Stimulated activated CD4-positive, alpha-beta T cell treated with anti-CD3 and anti-CD28 coated beads, TNF-alpha, amount 100 ng/mL, for 4 hours (primary cell): ENCODE data around the gene SUDS3.
A peak's percentile ranks its signal among the peaks of the same experiment; 100 is the strongest.
"Not testable (repeated sequence)": the region's sequence is repeated elsewhere in the genome, so short reads cannot be mapped to it uniquely, and the experiment has no call there.

Experiments used
- DNase-seq, 3 experiments: peaks; one replicate each; pipeline ENCODE4 v3.0.0-alpha.2; 2020; ENCODE audit warnings: low read depth in 3 of 3

The SUDS3 gene, protein sequence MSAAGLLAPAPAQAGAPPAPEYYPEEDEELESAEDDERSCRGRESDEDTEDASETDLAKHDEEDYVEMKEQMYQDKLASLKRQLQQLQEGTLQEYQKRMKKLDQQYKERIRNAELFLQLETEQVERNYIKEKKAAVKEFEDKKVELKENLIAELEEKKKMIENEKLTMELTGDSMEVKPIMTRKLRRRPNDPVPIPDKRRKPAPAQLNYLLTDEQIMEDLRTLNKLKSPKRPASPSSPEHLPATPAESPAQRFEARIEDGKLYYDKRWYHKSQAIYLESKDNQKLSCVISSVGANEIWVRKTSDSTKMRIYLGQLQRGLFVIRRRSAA

DNA sequence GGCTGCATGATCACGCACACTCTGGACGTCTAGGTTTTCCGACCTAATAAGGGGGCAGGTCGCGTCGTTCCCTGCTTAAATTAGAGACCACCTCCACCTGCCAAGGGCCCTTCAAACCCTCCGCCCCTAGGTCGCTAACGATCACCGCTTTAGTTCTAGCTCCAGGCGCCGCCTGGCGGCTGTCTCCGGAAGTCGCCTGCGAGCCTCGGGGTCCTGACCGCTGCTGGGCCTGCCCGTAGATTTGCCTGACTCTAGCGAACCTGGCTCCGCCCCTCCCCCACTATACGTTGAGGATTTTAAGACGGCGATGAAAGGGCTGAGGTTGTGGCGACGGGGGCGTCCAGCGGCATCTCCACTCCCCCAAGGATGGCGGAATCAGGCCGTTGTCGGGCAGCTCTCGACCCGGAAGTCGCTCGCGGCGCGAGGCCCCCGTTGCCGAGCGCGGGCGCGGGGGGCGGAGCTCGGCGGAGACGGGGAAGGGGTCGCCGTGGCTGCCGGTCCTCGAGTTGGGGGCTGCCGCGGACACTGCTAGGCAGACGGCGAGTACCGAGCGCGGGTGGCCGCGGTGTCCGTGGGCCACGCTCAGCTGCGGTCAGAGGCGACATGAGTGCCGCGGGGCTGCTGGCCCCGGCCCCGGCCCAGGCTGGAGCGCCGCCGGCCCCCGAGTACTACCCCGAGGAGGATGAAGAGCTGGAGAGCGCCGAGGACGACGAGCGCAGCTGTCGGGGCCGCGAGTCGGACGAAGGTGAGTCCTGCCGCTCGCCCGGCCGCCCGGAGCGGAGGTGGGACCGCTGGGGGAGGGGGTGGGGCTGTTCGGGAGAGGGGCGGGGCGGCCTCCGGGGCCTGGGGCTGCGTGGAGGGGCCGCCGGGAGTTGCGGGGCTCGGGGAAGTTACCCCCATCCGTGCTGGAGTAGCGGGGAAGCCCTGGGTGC lies at the start of gene SUDS3:
Gene SUDS3, plus strand, starts transcription at position 467 of the 932 bp plus-strand sequence. Its CDS starts 137 bp downstream, at position 604.
- DNase-seq, result peak; percentile 90 to 95 (median 91)

DNA sequence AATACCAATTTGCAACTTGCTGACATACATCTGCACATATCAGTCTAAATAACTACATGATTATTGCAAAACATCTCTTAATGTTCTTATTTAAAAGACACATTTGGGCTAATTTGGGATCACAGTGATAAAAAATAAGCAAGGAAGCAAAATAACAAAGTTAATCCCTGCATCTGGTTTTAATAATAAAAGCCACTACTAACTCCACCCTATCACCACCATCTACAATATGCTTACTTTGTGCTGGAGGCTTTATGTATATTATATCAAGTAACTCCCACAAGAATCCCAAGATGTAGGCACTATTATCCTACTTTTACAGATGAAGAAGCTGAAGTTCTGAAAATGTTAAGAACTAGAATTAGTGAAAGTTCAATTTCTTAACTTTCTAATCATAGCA lies 49.4 kb upstream of the SUDS3 start:
- DNase-seq, result no peak

DNA sequence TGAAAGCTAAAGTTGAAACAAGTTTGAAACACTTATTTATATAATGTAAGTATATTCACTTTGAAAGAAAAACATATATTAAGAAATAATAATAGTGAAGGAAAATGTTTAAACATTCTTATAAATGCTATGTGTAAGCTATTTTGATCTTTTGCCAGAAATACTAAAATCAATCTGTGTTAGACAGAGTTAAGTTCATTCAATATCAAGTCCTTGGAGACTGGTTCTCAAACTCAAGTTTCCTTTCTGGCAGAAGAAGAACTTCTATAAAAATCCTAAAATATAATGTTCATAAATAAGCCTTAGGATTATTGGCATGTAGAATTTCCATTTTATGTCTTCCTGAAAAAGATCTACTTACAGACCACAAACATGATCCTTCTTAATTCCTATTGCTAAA lies 49.0 kb upstream of the SUDS3 start:
- no peak for DNase-seq

DNA sequence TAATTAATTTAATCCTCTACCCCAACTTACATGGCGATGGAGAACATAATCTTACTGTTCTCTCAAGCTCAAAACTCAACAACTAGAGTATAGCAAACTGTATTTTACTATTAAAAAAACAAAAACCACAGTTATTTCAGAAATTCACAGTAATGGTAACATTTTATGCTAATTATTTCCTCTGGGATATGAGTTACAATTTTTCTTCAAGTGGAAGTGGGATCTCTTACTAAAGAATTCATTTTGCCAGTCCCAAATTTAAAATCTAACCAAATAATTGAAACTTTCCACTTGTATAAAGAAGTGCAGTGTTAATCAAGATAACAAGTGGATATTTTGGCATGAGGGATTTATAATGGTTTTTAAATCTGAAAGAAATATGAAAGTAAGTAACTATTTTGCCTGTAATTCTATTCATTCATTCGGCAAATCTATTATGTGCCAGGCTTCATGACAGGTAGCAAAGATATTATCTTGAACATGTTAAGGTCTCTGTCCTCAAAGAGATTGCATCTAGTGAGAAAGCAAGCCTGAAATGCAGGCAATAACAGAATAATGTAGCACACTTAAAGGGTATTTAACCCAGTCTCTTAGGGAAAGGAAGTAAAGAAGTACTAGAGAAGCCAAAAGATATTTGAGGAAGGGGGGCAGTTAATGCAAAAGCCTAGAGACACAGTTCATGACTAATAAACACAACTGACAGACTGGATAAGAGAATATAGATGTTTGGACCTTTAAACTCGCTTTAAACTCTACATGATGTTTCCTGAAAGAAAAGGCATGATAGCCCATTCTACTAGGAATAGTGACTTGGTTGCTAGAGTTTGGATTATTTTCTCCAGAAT lies 47.6 kb upstream of the SUDS3 start:
- no peak for DNase-seq

DNA sequence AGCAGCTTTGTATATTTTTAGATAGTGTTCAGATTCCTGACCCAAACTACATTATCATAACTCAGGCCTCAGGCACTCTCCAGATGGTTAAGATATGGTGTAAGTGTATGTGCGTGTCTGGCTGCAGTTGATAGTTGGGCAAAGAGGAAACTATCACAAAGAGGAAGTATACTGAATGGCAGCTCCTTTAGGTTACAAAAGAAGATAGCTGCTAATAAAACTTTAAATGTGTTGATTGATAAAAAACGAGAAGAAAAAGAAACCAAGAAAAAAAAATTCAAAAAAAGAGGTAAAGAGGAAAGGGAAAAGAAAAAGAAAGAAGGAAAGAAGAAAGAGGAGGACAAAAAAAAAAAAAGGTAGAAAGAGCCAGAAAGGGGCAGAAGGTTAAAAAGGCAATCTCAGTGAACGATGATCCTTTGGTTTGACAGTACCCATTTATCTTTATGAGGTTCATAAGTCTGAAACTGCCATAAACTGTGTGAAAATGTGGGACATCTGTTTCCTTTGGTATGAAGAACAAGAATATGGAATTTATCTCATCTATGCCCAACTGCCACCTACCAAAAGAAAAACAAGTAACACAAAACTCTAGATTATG lies 45.8 kb upstream of the SUDS3 start:
- no peak for DNase-seq

DNA sequence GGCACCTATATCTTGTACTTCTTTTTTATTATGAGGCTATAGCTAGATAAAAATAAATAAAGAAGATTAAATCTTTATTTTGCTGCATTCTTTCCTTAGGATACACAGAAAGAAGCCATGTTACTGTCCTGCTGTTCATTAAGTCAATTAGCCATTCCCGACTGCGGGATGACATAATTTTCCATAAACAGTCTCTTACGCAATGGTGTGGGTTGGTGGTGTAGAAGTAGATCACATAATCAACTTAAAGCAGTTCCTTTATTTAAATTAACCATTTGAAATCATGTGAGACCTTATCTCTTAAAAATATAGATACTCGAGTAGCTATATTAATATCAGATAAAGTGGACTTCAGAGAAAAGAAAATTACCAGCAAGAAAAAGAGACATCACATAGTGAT lies 43.8 kb upstream of the SUDS3 start:
- no peak for DNase-seq

DNA sequence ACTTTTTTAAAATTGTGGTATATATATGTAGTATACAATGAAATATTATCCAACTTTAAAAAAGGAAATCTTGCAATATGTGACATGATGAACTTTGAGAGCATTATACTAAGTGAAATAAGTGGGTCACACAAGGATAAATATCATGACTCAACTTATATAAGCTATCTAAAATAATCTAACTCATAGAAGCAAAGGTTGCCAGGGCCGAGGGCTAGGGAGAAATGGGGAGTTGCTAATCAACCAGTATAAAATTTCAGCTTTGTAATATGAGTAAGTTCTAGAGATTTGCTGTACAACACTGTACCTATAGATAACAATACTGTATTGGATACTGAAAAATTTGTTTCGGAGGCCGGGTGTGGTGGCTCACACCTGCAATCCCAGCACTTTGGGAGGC lies 42.1 kb upstream of the SUDS3 start:
- DNase-seq, result no peak

DNA sequence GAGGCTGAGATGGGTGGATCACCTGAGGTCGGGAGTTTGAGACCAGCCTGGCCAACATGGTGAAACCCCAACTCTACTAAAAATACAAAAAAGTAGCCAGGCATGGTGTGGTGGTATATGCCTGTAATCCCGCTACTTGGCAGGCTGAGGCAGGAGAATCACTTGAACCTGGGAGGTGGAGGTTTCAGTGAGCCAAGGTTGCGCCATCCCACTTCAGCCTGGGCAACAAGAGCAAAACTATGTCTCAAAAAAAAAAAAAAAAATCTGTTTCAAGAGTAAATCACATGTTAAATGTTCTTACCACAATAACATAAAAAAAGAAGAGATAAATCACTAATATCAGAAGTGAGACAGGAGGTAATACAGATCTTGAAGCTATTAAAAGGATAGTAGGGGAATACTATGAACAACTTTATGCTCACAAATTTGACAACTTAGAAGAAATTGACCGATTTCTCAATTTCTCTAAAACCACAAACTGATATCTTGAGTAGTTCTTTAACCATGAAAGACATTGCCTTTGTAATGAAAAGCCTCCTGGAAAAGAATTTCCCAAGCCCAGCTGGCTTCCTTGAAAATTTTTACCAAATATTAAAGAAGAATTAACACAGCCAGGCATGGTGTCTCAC lies 41.3 kb upstream of the SUDS3 start:
- DNase-seq, result no peak

DNA sequence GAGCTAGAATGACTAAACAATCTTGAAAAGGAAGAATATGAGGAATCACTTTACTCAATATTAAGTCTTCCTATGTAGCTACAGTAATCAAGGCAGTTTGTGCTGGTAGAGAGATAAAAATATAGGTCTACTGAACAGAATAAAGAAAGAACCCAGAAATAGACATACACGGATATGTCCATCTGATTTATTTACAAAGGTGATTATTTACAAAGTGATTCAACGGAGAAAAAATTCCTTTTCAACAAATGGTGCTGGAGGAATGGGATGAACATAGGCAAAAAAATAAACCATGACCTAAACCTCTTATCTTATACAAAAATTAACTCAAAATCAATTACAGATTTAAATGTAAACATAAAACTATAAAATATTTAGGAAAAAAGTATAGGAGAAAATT lies 40.2 kb upstream of the SUDS3 start:
- no peak for DNase-seq

DNA sequence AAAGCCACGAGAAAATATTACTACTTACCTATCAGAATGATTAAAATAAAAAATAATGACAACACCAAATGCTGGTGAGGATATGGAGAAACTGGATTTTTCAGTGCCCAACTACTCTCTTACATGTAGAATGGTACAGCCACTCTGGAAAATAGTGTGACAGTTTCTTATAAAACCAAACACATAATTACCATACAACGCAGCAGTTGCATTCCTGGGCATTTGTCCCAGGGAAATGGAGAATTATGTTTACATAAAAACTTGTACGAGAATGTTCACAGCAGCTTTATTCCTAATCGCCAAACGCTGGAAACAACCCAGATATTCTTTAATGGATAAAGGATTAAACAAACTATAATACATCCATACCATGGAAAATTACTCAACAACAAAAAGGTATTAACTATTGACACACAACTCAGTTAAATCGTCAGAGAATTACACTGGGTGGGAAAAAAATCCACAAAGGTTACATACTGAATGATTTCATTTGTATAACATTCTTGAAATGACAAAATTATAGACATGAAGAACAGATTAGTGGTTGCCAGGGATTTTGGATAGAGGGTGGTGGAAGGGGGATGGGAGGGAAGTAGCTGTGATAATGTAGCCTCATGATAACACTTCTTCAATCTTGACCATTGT lies 39.0 kb upstream of the SUDS3 start:
- DNase-seq, result no peak

DNA sequence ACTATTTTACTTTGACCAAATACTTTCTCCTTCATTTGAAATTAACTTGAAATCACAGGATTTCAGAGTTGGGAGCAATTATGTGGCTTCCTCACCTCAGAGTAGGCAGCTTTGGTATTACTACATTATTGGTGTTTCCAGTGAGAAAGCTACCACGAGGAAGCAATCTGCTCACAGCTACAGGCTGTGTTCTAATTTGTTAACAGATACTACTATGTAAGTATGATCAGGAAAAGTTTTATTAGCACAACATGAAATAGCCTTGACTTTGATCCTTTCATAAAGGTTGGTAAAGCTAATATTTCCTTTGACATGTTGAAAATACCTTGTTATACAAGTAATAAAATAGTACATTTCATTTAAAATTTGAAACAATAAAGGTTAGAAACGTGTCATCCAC lies 34.3 kb upstream of the SUDS3 start:
- DNase-seq, result no peak

DNA sequence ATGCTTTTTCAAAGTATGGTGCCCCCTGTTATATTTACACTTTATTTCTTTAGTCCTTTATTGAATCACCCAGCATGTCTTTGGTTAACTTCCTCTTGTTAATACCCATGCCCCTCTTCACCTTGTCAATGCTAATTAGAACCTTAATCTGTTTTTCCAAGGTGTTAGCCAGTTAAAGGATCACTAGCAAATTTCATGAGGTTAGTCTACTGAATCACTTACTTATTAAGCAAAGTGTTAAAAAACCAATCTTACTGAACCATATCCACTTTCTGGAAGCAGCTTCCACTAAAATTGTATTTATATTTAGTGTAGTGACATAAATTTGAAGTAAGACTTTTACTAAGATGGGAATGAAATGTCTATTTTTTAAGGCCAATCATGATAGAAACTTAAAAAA lies 31.5 kb upstream of the SUDS3 start:
- DNase-seq, result no peak

DNA sequence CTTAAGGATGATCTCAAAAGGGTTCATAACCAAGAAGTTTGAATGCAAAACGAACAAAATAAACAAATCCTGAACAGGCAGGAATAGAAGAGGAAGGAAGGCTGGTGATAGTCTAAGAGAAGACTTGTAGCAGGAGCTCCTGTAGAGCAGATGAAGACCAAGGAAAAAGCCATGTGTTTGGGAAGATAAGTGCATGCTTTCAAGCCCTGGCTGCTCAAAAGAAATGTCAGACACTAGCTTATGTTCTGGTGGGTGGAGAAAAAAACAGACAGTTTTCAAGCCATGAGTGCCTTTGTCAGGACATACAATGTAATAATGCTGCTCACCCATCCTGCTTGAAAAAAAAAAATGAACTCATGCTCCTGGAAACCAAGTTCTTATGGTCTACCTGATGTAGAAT lies 31.0 kb upstream of the SUDS3 start:
- DNase-seq, result no peak

DNA sequence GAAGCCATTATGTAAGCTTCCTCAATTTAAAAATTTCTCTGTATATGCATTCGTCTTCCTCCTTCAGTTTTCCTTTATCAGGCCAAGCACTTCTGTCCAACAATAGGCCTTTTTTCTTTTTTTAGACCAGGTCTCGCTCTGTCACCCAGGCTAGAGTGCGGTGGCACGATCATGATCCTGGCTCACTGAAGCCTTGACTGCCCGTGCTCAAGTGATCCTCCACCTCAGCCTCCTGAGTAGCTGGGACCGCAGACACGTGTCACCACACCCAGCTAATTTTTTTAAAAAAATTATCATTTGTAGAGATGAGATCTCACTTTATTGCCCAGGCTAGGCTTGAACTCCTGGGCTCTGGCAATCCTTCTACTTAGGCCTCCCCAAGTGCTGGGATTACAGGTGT lies 29.5 kb upstream of the SUDS3 start:
- DNase-seq, result no peak

DNA sequence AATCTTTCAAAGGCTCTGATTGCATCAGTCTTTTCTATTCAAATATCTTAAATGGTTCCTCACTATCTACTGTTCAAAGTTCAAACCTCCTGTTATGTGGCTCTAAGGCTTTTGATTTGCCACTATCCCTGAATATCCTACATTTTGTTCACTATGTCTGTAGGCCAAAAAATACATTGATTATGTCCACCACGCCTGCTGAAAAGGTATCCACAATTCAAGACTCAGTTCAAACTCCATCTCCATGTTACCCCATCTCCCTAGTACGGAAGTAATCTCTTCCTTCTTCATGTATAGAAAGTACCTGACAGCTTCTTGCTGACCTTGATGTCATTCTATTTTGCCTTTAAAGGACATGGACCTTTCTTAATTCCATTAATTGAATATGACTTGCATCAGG lies 28.4 kb upstream of the SUDS3 start:
- DNase-seq, result no peak

DNA sequence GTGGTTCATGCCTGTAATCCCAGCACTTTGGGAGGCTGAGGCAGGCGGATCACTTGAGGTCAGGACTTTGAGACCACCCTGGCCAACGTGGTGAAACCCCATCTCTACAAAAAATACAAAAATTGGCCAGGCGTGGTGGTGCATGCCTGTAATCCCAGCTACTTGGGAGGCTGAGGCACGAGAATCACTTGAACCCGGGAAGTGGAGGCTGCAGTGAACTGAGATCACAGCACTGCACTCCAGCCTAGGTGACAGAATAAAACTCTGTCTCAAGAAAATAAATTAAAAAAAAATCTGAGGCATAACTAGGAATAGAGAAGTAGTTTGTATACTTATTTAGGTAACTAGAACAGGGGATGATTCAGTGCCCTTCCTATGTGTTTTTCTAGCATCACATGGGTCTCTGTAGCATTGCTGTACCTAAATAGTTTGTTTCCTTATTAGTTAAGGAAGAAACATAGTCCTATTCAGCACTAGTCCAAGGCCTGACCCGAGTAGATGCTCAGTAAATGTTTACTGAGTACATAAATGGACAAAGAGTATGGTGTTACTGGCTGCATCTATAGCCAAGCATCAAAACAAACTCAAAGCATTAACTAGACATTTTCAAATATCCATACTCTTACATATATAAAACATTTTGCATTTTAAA lies 25.3 kb upstream of the SUDS3 start:
- no peak for DNase-seq

DNA sequence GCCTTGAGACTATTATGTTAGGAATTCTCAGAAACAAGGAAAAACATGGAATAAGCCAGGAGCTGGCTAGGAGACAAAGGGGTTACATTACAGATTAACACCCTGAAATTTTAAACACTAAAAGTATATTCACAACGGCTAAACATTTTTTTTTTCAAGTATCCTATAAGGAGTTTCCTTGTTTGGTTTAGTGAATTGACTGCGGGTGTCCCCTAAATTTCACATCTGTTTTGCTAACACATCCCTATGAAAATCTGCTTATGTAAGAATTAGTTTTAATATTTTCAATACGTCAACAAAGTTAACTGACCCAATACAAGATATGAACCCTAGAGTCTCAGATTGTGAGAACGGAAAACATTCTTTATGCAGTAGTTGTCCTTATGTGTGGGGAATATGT lies 22.6 kb upstream of the SUDS3 start:
- DNase-seq, result no peak

DNA sequence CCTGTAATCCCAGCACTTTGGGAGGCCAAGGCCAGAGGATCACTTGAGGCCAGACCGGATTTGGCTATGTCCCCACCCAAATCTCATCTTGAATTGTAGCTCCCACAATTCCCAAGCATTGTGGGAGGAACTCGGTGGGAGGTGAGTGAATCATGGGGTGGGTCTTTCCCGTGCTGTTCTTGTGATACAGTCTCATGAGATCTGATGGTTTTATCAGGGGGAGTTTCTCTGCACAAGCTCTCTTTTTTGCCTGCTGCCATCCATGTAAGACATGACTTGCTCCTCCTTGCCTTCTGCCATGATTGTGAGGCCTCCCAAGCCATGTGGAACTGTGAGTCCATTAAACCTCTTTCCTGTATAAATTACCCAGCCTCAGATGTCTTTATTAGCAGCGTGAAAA lies 21.9 kb upstream of the SUDS3 start:
- not testable (repeated sequence) for DNase-seq

DNA sequence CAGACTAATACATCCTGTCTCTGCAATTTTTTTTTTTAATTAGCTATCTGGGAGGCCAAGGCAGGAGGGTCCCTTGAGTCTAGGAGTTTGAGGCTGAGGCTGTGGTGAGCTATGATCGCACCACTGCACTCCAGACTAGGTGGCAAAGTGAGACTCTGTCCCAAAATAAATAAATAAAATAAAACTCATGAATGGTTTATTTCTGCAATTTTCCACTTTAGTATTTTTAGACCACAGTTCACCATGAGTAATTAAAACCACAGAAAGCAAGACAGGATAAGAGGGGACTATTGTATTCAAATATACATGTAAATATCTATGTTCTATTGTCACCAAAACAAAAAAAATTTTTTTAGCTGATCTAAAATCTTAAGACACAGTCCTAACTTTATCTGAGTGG lies 21.5 kb upstream of the SUDS3 start:
- DNase-seq, result no peak

DNA sequence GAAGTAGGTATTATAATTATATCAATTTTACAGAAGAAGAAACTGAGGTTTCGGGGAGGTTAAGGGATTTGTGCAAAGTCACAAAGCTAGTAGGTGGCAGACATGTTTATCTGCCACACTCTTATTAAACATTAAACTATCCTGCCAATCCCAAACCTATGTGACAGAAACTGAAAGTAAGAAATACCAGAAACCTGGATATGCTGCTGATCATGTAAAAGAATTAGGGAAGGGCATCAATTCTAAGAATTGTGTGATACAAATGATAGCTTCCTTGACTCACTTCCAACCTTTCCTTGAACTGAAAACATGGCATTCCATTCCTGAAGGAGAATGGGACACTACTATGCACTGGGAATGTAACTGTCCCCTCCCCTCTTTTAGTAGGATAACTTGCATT lies 20.5 kb upstream of the SUDS3 start:
- DNase-seq, result no peak
